A549 (cell line): ENCODE data around the gene GXYLT1. TPM values are rescaled to one million over a fixed set of nuclear protein-coding genes. Genes with fewer than 3 reads are reported as not detected.

Source experiments
- ATAC-seq, 2 experiments: fragments of 200-7000 bp in 1 of 2; fragments of >200 bp in 1 of 2; cut with Nextera tagmentation in 1 of 2; cut with Tn5 transposase in 1 of 2; 3 replicates each; pipeline versions ENCODE4 v1.8.0 to v1.9.1; 2018 to 2020; ENCODE audit warnings: mild to moderate bottlenecking in 1 of 2, moderate library complexity in 1 of 2
- CTCF ChIA-PET: fragments of 300-600 bp; sonication (Branson Sonifier 250); formaldehyde crosslinking; extraction: SDS; loops from one replicate; lab custom pipeline; 2021; ENCODE audit warnings: antibody characterized with exemption, inconsistent platforms; lab: Yijun Ruan, JAX
- POLR2A ChIA-PET: fragments of 350-600 bp; formaldehyde crosslinking; extraction: SDS; loops from one replicate; lab custom pipeline; 2021; ENCODE audit warnings: antibody characterized with exemption, inconsistent platforms; lab: Yijun Ruan, JAX
- DNase-seq, 2 experiments: peaks; one replicate each; pipeline versions ENCODE4 v3.0.0 to v3.0.0-alpha.2; 2011 to 2016; ENCODE audit warnings: low read depth in 1 of 2, low spot score in 1 of 2
- FAIRE-seq: peaks from 2 replicates; lab custom pipeline; 2011; peaks lifted over from hg19 to GRCh38; lab: Jason Lieb, UNC
- H3K27ac ChIP-seq, 2 experiments: fragments of >200 bp; sonication (Bioruptor Twin); formaldehyde crosslinking; 3 replicates each; pipeline ENCODE4 v1.5.1; 2016 to 2017
- H3K4me1 ChIP-seq: fragments of >200 bp; sonication (Bioruptor Twin); formaldehyde crosslinking; 3 replicates; pipeline ENCODE4 v1.6.1; 2016
- H3K4me2 ChIP-seq: fragments of >200 bp; sonication (Bioruptor Twin); formaldehyde crosslinking; 3 replicates; pipeline ENCODE4 v1.6.1; 2016
- H3K4me3 ChIP-seq: fragments of >200 bp; sonication (Bioruptor Twin); formaldehyde crosslinking; 3 replicates; pipeline ENCODE4 v1.5.1; 2016
- H3K9me3 ChIP-seq: fragments of >200 bp; sonication (Bioruptor Twin); formaldehyde crosslinking; 3 replicates; pipeline ENCODE4 v1.6.1; 2016
- CBX8 ChIP-seq: fragments of 200-600 bp; sonication (generic); IDR thresholded peaks from 2 replicates; pipeline ENCODE4 v1.6.1; 2016
- CEBPB ChIP-seq, 2 experiments: fragments of >200 bp in 1 of 2; sonication (Bioruptor Twin) in 1 of 2; formaldehyde crosslinking in 1 of 2; IDR thresholded peaks; 2 replicates each; pipeline ENCODE4 v1.6.1; 2012 to 2016
- CHD4 ChIP-seq: fragments of 200-600 bp; sonication (generic); IDR thresholded peaks from 2 replicates; pipeline ENCODE4 v1.6.1; 2016; ENCODE audit warnings: antibody characterized with exemption, mild to moderate bottlenecking, borderline replicate concordance
- EP300 ChIP-seq, 2 experiments: fragments of >200 bp; sonication (Bioruptor Twin); formaldehyde crosslinking; IDR thresholded peaks; 2 replicates in 1 of 2; 3 replicates in 1 of 2; pipeline ENCODE4 v1.6.1; 2016 to 2017
- FOSB ChIP-seq: fragments of 250-450 bp; sonication (Bioruptor Pico); IDR thresholded peaks from 2 replicates; pipeline ENCODE4 v1.5.0; 2020; ENCODE audit warnings: mild to moderate bottlenecking, moderate library complexity
- FOSL2 ChIP-seq, 2 experiments: fragments of 450-650 bp in 1 of 2; fragments of >200 bp in 1 of 2; sonication (Bioruptor Twin) in 1 of 2; formaldehyde crosslinking; IDR thresholded peaks; 2 replicates each; pipeline versions ENCODE4 v1.5.0 to v1.6.1; 2016 to 2020; ENCODE audit warnings: mild to moderate bottlenecking in 1 of 2, moderate library complexity in 1 of 2
- HEYL ChIP-seq: fragments of 250-450 bp; sonication (Bioruptor Pico); IDR thresholded peaks from 2 replicates; pipeline ENCODE4 v1.8.0; 2021; ENCODE audit warnings: mild to moderate bottlenecking, moderate library complexity
- HOXA7 ChIP-seq: fragments of 250-450 bp; sonication (Bioruptor Pico); IDR thresholded peaks from 2 replicates; pipeline ENCODE4 v1.5.0; 2020; ENCODE audit warnings: mild to moderate bottlenecking, moderate library complexity
- HOXB5 ChIP-seq: fragments of 250-450 bp; sonication (Bioruptor Pico); IDR thresholded peaks from 2 replicates; pipeline ENCODE4 v1.5.0; 2020; ENCODE audit warnings: mild to moderate bottlenecking, moderate library complexity
- JUN ChIP-seq, 2 experiments: fragments of >200 bp; sonication (Bioruptor Twin); formaldehyde crosslinking; IDR thresholded peaks; 2 replicates in 1 of 2; 3 replicates in 1 of 2; pipeline ENCODE4 v1.6.1; 2016 to 2017
- JUNB ChIP-seq: fragments of >200 bp; sonication (Bioruptor Twin); formaldehyde crosslinking; IDR thresholded peaks from 2 replicates; pipeline ENCODE4 v1.6.1; 2016
- KDM5A ChIP-seq: fragments of 200-600 bp; sonication (generic); IDR thresholded peaks from 2 replicates; pipeline ENCODE4 v1.6.1; 2016; ENCODE audit warnings: antibody characterized with exemption, mild to moderate bottlenecking
- MYC ChIP-seq: IDR thresholded peaks from 2 replicates; pipeline ENCODE4 v1.6.1; 2012; ENCODE audit warnings: mild to moderate bottlenecking, inconsistent platforms, low read length, improper control_type of control experiment, borderline replicate concordance
- NPAS2 ChIP-seq: fragments of 250-450 bp; sonication (Bioruptor Pico); IDR thresholded peaks from 2 replicates; pipeline ENCODE4 v1.8.0; 2022; ENCODE audit warnings: mild to moderate bottlenecking, moderate library complexity, borderline replicate concordance
- NR3C1 ChIP-seq: fragments of >200 bp; sonication (Bioruptor Twin); formaldehyde crosslinking; IDR thresholded peaks from 3 replicates; pipeline ENCODE4 v1.6.1; 2017
- POLR2A ChIP-seq: IDR thresholded peaks from 2 replicates; pipeline ENCODE4 v1.6.1; 2012; ENCODE audit warnings: mild to moderate bottlenecking, low read length
- RARB ChIP-seq: fragments of 250-450 bp; sonication (Bioruptor Pico); IDR thresholded peaks from 2 replicates; pipeline ENCODE4 v1.8.0; 2021; ENCODE audit warnings: mild to moderate bottlenecking, moderate library complexity
- RNF2 ChIP-seq: fragments of 200-600 bp; sonication (generic); IDR thresholded peaks from 2 replicates; pipeline ENCODE4 v1.6.1; 2016; ENCODE audit warnings: low read depth, mild to moderate bottlenecking, antibody characterized with exemption, moderate library complexity, borderline replicate concordance
- SMC3 ChIP-seq: fragments of >200 bp; sonication (Bioruptor Twin); formaldehyde crosslinking; IDR thresholded peaks from 3 replicates; pipeline ENCODE4 v1.6.1; 2018; ENCODE audit warnings: inconsistent platforms
- TFCP2L1 ChIP-seq: fragments of 250-450 bp; sonication (Bioruptor Pico); IDR thresholded peaks from 2 replicates; pipeline ENCODE4 v1.5.0; 2021; ENCODE audit warnings: mild to moderate bottlenecking
- ZC3H11A ChIP-seq: fragments of 450-650 bp; IDR thresholded peaks from 2 replicates; pipeline ENCODE4 v1.6.1; 2014; ENCODE audit warnings: antibody characterized with exemption, mild to moderate bottlenecking
- ZNF302 ChIP-seq: fragments of 250-450 bp; sonication (Bioruptor Pico); IDR thresholded peaks from 2 replicates; pipeline ENCODE4 v1.9.0; 2021; ENCODE audit warnings: inconsistent platforms, mild to moderate bottlenecking, moderate library complexity
- WGBS: methylation state at CpG from one replicate; pipeline ENCODE4 v1.1.6; 2017; ENCODE audit errors: missing lambda C conversion rate; 5-methylcytosine and 5-hydroxymethylcytosine counted together
- polyA plus RNA-seq, 4 experiments: library from polyadenylated mRNA; depleted of rRNA in 3 of 4; stranded (reverse); fragments of >200 nt; fragmentation: RNase III in 1 of 4; extraction: RNeasy Plus Mini Kit Qiagen cat#74134 plus additional on column Dnase treatment in 1 of 4; gene quantifications; 2 replicates in 3 of 4; 3 replicates in 1 of 4; pipeline ENCODE4 v1.2.3, GENCODE V29; 2011 to 2017
- TF ChIP-seq, protein P1 (sequence below): fragments of 150-350 bp; IDR thresholded peaks from 2 replicates; pipeline ENCODE4 v1.6.1; 2014; ENCODE audit warnings: low read depth, mild to moderate bottlenecking, low read length
- TF ChIP-seq, protein P2 (sequence below): fragments of 250-450 bp; sonication (Bioruptor Pico); IDR thresholded peaks from 2 replicates; pipeline ENCODE4 v1.5.0; 2020; ENCODE audit warnings: low read depth, mild to moderate bottlenecking, moderate library complexity
- TF ChIP-seq, protein P3 (sequence below): fragments of 250-450 bp; sonication (Bioruptor Pico); IDR thresholded peaks from 2 replicates; pipeline ENCODE4 v1.5.0; 2021; ENCODE audit warnings: mild to moderate bottlenecking, moderate library complexity, borderline replicate concordance
- TF ChIP-seq, protein P4 (sequence below): fragments of >200 bp; sonication (Bioruptor Twin); formaldehyde crosslinking; IDR thresholded peaks from 2 replicates; pipeline ENCODE4 v1.6.1; 2016
- TF ChIP-seq, protein P5 (sequence below): fragments of 200-600 bp; sonication (generic); IDR thresholded peaks from 2 replicates; pipeline ENCODE4 v1.6.1; 2016; ENCODE audit warnings: antibody characterized with exemption, mild to moderate bottlenecking, moderate library complexity

Gene GXYLT1
- polyA plus RNA-seq, 2 of the 4 experiments (the other 2 are of a cell fraction) = 11.2 to 25.0 TPM

DNA sequence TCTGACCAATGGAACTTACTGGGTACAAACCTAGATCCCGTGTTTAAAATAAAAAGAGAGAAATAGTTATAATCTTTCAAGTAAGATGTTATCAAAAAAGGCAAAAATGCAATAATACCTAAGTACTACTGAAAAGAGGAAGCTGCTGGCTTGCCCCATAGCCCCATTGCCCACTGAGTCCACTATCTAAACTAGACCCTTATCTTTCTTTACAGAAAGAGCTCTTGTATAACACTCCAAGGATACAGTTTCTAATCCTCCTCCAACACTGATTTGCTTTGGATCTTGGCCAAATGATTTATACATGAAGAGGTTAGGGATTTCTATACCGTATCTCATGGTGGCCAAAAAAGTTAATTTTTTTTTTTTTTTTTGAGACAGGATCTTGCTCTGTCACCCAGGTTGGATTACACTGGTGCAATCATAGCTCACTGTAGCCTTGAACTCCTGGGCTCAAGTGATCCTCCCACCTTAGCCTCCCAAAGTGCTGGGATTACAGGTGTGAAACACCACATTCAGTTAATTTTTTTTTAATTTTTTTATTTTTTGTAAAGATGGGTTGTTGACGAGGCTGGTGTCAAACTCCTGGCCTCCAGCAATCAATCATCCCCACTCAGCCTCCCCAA lies 2.6 kb downstream of the GXYLT1 start:
- Histone ChIP-seq H3K9me3 (no peaks in the 10 kb centered on the region), H3K4me2 (peak overlapping the region; percentile 92), H3K4me3 (no peak overlapping the region), H3K4me1 (peaks cover 47% of the 10 kb centered on the region), H3K27ac (no peak overlapping the region)
- ATAC-seq (no peak), DNase-seq (no peak), FAIRE-seq (no peak)
- POLR2A ChIA-PET = no interaction called here
- CTCF ChIA-PET = interaction anchor here (0.7 to 1.7 kb wide), 3 partner anchors 9 to 1240 kb away, joined by 5 read pairs; no protein-coding TSS in a partner anchor
- 68% methylated on average over 3 of the region's 3 CpGs for WGBS
- TF ChIP-seq HOXA7 (CRISPR knock-in tag) (no peak), ZC3H11A (no peak), RNF2 (no peak), ZNF302 (CRISPR knock-in tag) (no peak), MYC (no peak), JUNB (no peak), NR3C1 (no peak), CHD4 (no peak)
- TF ChIP-seq, protein P1, sequence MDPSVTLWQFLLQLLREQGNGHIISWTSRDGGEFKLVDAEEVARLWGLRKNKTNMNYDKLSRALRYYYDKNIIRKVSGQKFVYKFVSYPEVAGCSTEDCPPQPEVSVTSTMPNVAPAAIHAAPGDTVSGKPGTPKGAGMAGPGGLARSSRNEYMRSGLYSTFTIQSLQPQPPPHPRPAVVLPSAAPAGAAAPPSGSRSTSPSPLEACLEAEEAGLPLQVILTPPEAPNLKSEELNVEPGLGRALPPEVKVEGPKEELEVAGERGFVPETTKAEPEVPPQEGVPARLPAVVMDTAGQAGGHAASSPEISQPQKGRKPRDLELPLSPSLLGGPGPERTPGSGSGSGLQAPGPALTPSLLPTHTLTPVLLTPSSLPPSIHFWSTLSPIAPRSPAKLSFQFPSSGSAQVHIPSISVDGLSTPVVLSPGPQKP = no peak
- TF ChIP-seq, protein P2, sequence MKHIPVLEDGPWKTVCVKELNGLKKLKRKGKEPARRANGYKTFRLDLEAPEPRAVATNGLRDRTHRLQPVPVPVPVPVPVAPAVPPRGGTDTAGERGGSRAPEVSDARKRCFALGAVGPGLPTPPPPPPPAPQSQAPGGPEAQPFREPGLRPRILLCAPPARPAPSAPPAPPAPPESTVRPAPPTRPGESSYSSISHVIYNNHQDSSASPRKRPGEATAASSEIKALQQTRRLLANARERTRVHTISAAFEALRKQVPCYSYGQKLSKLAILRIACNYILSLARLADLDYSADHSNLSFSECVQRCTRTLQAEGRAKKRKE = no peak
- TF ChIP-seq, protein P3, sequence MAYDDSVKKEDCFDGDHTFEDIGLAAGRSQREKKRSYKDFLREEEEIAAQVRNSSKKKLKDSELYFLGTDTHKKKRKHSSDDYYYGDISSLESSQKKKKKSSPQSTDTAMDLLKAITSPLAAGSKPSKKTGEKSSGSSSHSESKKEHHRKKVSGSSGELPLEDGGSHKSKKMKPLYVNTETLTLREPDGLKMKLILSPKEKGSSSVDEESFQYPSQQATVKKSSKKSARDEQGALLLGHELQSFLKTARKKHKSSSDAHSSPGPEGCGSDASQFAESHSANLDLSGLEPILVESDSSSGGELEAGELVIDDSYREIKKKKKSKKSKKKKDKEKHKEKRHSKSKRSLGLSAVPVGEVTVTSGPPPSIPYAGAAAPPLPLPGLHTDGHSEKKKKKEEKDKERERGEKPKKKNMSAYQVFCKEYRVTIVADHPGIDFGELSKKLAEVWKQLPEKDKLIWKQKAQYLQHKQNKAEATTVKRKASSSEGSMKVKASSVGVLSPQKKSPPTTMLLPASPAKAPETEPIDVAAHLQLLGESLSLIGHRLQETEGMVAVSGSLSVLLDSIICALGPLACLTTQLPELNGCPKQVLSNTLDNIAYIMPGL (CRISPR knock-in tag) = no peak

DNA sequence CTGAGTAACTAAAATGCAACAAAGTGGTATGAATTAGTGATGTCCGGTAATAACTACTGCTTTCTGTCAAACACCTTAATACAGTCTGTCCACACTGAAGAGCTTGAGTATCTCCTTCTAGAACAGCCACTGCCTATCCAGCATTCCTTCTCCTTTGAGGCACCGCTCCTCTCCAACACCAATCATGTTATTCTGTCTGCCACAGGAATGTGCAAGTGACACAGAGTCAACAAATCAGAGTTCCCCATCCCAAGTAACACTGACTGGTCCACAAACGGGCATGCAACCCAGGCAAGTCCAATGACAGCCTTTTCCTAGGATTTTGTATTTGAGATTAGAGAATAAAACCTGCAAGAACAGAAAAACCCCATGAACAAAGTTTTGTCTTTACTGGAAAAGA lies 3.8 kb downstream of the GXYLT1 start:
- ChIA-PET CTCF (interaction anchor here (0.7 to 1.5 kb wide), 5 partner anchors 8 to 191 kb away, joined by 3 to 5 read pairs (median 3); no protein-coding TSS in a partner anchor), POLR2A (interaction anchor here (0.5 to 0.9 kb wide), 3 partner anchors 16 to 234 kb away, joined by 3 to 5 read pairs (median 3); no protein-coding TSS in a partner anchor)
- TF ChIP-seq EP300 (IDR thresholded peaks at IDR 0.05) = no peak
- no peak for TF ChIP-seq CEBPB (IDR thresholded peaks at IDR 0.05)
- TF ChIP-seq RNF2 = no peak
- TF ChIP-seq KDM5A = no peak
- TF ChIP-seq FOSB (CRISPR knock-in tag) = no peak
- TF ChIP-seq HOXB5 (CRISPR knock-in tag) = no peak
- TF ChIP-seq TFCP2L1 (CRISPR knock-in tag) = no peak
- no peak for TF ChIP-seq HEYL (CRISPR knock-in tag)
- no peak for TF ChIP-seq RARB (CRISPR knock-in tag)
- TF ChIP-seq, protein P1 = no peak
- no peak for TF ChIP-seq JUN (IDR thresholded peaks at IDR 0.05)
- no peak for TF ChIP-seq SMC3
- TF ChIP-seq CBX8 = no peak
- TF ChIP-seq, protein P4, sequence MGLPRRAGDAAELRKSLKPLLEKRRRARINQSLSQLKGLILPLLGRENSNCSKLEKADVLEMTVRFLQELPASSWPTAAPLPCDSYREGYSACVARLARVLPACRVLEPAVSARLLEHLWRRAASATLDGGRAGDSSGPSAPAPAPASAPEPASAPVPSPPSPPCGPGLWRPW = no peak
- TF ChIP-seq CHD4 = no peak
- TF ChIP-seq POLR2A = no peak
- no peak for TF ChIP-seq NPAS2
- TF ChIP-seq ZNF302 (CRISPR knock-in tag) = no peak
- no peak for TF ChIP-seq FOSL2 (IDR thresholded peaks at IDR 0.05)
- no peak for TF ChIP-seq FOSL2 (CRISPR knock-in tag; IDR thresholded peaks at IDR 0.05)
- TF ChIP-seq, protein P5, sequence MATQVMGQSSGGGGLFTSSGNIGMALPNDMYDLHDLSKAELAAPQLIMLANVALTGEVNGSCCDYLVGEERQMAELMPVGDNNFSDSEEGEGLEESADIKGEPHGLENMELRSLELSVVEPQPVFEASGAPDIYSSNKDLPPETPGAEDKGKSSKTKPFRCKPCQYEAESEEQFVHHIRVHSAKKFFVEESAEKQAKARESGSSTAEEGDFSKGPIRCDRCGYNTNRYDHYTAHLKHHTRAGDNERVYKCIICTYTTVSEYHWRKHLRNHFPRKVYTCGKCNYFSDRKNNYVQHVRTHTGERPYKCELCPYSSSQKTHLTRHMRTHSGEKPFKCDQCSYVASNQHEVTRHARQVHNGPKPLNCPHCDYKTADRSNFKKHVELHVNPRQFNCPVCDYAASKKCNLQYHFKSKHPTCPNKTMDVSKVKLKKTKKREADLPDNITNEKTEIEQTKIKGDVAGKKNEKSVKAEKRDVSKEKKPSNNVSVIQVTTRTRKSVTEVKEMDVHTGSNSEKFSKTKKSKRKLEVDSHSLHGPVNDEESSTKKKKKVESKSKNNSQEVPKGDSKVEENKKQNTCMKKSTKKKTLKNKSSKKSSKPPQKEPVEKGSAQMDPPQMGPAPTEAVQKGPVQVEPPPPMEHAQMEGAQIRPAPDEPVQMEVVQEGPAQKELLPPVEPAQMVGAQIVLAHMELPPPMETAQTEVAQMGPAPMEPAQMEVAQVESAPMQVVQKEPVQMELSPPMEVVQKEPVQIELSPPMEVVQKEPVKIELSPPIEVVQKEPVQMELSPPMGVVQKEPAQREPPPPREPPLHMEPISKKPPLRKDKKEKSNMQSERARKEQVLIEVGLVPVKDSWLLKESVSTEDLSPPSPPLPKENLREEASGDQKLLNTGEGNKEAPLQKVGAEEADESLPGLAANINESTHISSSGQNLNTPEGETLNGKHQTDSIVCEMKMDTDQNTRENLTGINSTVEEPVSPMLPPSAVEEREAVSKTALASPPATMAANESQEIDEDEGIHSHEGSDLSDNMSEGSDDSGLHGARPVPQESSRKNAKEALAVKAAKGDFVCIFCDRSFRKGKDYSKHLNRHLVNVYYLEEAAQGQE = no peak
- no peak overlapping the region for H3K4me3 ChIP-seq
- H3K4me1 ChIP-seq = peaks cover 40% of the 10 kb centered on the region
- DNase-seq (peak in 1 of 2 experiments; percentile 59), FAIRE-seq (no peak), ATAC-seq (peak in 1 of 2 experiments; percentile 7; a peak in 2 of 6 replicates)
- 36% methylated on average over 3 of the region's 3 CpGs for WGBS
- H3K4me2 ChIP-seq = peak overlapping the region; percentile 92
- H3K27ac ChIP-seq = no peak overlapping the region; a peak in 1 of 6 replicates
- H3K9me3 ChIP-seq = no peaks in the 10 kb centered on the region
